ENCODE measurements around the gene CSPG5. TPM values are rescaled to one million over a fixed set of nuclear protein-coding genes. Genes with fewer than 3 reads are reported as not detected.

The CSPG5 gene
- polyA plus RNA-seq, 1 donor (not counting 4 experiments of a cell fraction or from before 2014, with no cell fraction given): 0.14 TPM

- Histone ChIP-seq H3K9ac (ENCODE audit: control insufficient read depth, extremely low read depth, insufficient read depth, low read length) (no peak overlapping the region), H3K27ac (ENCODE audit: control insufficient read depth, insufficient read depth, low read length) (no peak overlapping the region), H3K4me3 (ENCODE audit: control insufficient read depth in 2 of 3, extremely low read depth in 1 of 3, insufficient read depth in 2 of 3, low read depth in 1 of 3, low read length in 3 of 3) (no peak overlapping the region), H3K9me3 (ENCODE audit: control insufficient read depth, low read depth, low read length) (no peaks in the 10 kb centered on the region), H3K4me2 (ENCODE audit: control insufficient read depth, extremely low read depth, insufficient read depth, low read depth, low read length) (no peak overlapping the region), H3K9me1 (ENCODE audit: control insufficient read depth, extremely low read depth, insufficient read depth, low read length) (no peaks in the 10 kb centered on the region), H3K36me3 (ENCODE audit: control insufficient read depth in 2 of 2, extremely low read depth in 1 of 2, insufficient read depth in 2 of 2, low read length in 2 of 2) (peaks cover 14 to 19% of the 10 kb centered on the region in 2 experiments), H2AFZ (ENCODE audit: control insufficient read depth, low read length) (no peak overlapping the region), H3K79me2 (ENCODE audit: control insufficient read depth, insufficient read depth, low read length) (no peaks in the 10 kb centered on the region), H4K20me1 (ENCODE audit: control insufficient read depth, extremely low read depth, insufficient read depth, low read length) (no peaks in the 10 kb centered on the region), H3K4me1 (ENCODE audit: control insufficient read depth, extremely low read depth, insufficient read depth, low read length) (peaks cover 9% of the 10 kb centered on the region), H3K27me3 (ENCODE audit: control insufficient read depth, extremely low read depth, insufficient read depth, low read length) (no peaks in the 10 kb centered on the region)
- no peak for DNase-seq (ENCODE audit: low read depth, low spot score)
- dilution Hi-C loops (cut with MboI; ENCODE audit: extremely low pct_ligation_motif_present, low sequenced_read_pairs): no loop called here
- no peak for FAIRE-seq
- TF ChIP-seq EZH2 (IDR thresholded peaks at IDR 0.05; ENCODE audit: low read length): no peak
- no peak for TF ChIP-seq CTCF (optimal IDR thresholded peaks at IDR 0.05 in 1 of 3, IDR thresholded peaks at IDR 0.05 in 1 of 3, conservative IDR thresholded peaks at IDR 0.05 in 1 of 3; ENCODE audit: extremely low read depth in 1 of 3, insufficient read depth in 2 of 3, low read length in 3 of 3)
These were observed 32.9 kb upstream of the CSPG5 start for GRCh38 chr3:47611576-47611975.

GRCh38 chr3:47610583-47610982 is 31.9 kb upstream of the CSPG5 start:
- Histone ChIP-seq H3K9ac (ENCODE audit: control insufficient read depth, extremely low read depth, insufficient read depth, low read length) (no peak overlapping the region), H3K4me3 (ENCODE audit: control insufficient read depth in 2 of 3, extremely low read depth in 1 of 3, insufficient read depth in 2 of 3, low read depth in 1 of 3, low read length in 3 of 3) (no peak overlapping the region), H3K4me2 (ENCODE audit: control insufficient read depth, extremely low read depth, insufficient read depth, low read depth, low read length) (no peak overlapping the region), H3K4me1 (ENCODE audit: control insufficient read depth, extremely low read depth, insufficient read depth, low read length) (peaks cover 9% of the 10 kb centered on the region), H4K20me1 (ENCODE audit: control insufficient read depth, extremely low read depth, insufficient read depth, low read length) (no peaks in the 10 kb centered on the region), H3K9me3 (ENCODE audit: control insufficient read depth, low read depth, low read length) (no peaks in the 10 kb centered on the region), H3K9me1 (ENCODE audit: control insufficient read depth, extremely low read depth, insufficient read depth, low read length) (no peaks in the 10 kb centered on the region), H3K36me3 (ENCODE audit: control insufficient read depth in 2 of 2, extremely low read depth in 1 of 2, insufficient read depth in 2 of 2, low read length in 2 of 2) (peaks cover 18 to 25% of the 10 kb centered on the region in 2 experiments), H3K27ac (ENCODE audit: control insufficient read depth, insufficient read depth, low read length) (no peak overlapping the region), H2AFZ (ENCODE audit: control insufficient read depth, low read length) (no peak overlapping the region), H3K79me2 (ENCODE audit: control insufficient read depth, insufficient read depth, low read length) (no peaks in the 10 kb centered on the region), H3K27me3 (ENCODE audit: control insufficient read depth, extremely low read depth, insufficient read depth, low read length) (no peaks in the 10 kb centered on the region)
- dilution Hi-C loops (cut with MboI; ENCODE audit: extremely low pct_ligation_motif_present, low sequenced_read_pairs): no loop called here
- no peak for FAIRE-seq
- TF ChIP-seq EZH2 (IDR thresholded peaks at IDR 0.05; ENCODE audit: low read length) (no peak), CTCF (optimal IDR thresholded peaks at IDR 0.05 in 1 of 3, IDR thresholded peaks at IDR 0.05 in 1 of 3, conservative IDR thresholded peaks at IDR 0.05 in 1 of 3; ENCODE audit: extremely low read depth in 1 of 3, insufficient read depth in 2 of 3, low read length in 3 of 3) (no peak)
- DNase-seq (ENCODE audit: low read depth, low spot score): no peak
